Nephron (organoid): ENCODE results near the gene C1QL4.

Experiments
- H3K27ac Mint-ChIP-seq, 3 experiments: 2 replicates each; pipeline ENCODE4 v1.8.0; 2020; ENCODE audit warnings: mixed read lengths in 3 of 3, mild to moderate bottlenecking in 2 of 3, moderate library complexity in 1 of 3
- H3K27me3 Mint-ChIP-seq: 2 replicates; pipeline ENCODE4 v1.8.0; 2021; ENCODE audit warnings: low read depth, mild to moderate bottlenecking, moderate library complexity, mixed read lengths
- H3K36me3 Mint-ChIP-seq: 2 replicates; pipeline ENCODE4 v1.8.0; 2020; ENCODE audit warnings: low read depth, mixed read lengths
- H3K4me1 Mint-ChIP-seq: 2 replicates; pipeline ENCODE4 v1.8.0; 2020; ENCODE audit warnings: mixed read lengths
- H3K4me3 Mint-ChIP-seq, 3 experiments: 2 replicates each; pipeline ENCODE4 v1.8.0; 2020; ENCODE audit warnings: mild to moderate bottlenecking in 3 of 3, mixed read lengths in 3 of 3, moderate library complexity in 2 of 3
- H3K9me3 Mint-ChIP-seq: 2 replicates; pipeline ENCODE4 v1.8.0; 2020; ENCODE audit warnings: mixed read lengths
- CTCF ChIP-seq, 3 experiments: fragments of 200-600 bp; sonication (generic); IDR thresholded peaks; one replicate each; pipeline ENCODE4 v1.5.0; 2021; ENCODE audit warnings: antibody characterized with exemption in 3 of 3; ENCODE audit not compliant: unreplicated experiment in 3 of 3

The C1QL4 gene

GRCh38 chr12:49368240-49368600, 31.2 kb upstream of the C1QL4 start:
- H3K4me3 Mint-ChIP-seq = peak overlapping the region; percentile 87 to 95 (median 92)
- H3K36me3 Mint-ChIP-seq = peaks cover 12% of the 10 kb centered on the region
- H3K4me1 Mint-ChIP-seq = peaks cover 38% of the 10 kb centered on the region
- no peak for TF ChIP-seq CTCF (IDR thresholded peaks at IDR 0.05; ENCODE audit: unreplicated experiment in 3 of 3)
- H3K9me3 Mint-ChIP-seq = no peaks in the 10 kb centered on the region
- H3K27me3 Mint-ChIP-seq = no peaks in the 10 kb centered on the region
- peak overlapping the region; percentile 77 to 96 (median 94) for H3K27ac Mint-ChIP-seq

- Mint-ChIP-seq H3K4me1 (peaks cover 35% of the 10 kb centered on the region), H3K36me3 (peaks cover 8% of the 10 kb centered on the region), H3K9me3 (no peaks in the 10 kb centered on the region), H3K4me3 (peak within 1 kb of the TSS; percentile 87 to 95 (median 92)), H3K27me3 (no peaks in the 10 kb centered on the region), H3K27ac (peak within 1 kb of the TSS; percentile 77 to 96 (median 94))
- no peak for TF ChIP-seq CTCF (IDR thresholded peaks at IDR 0.05; ENCODE audit: unreplicated experiment in 3 of 3)
Observed at GRCh38 chr12:49367381-49368239, 30.6 kb upstream of the C1QL4 start, which contains the start of gene SPATS2. TSS of gene SPATS2 (plus strand) at chr12:49367462. CDS start at chr12:49461013, 93,551 bp downstream.

- no peak for TF ChIP-seq CTCF (IDR thresholded peaks at IDR 0.05; ENCODE audit: unreplicated experiment in 3 of 3)
- Mint-ChIP-seq H3K27me3 (no peaks in the 10 kb centered on the region), H3K27ac (peak overlapping the region; percentile 77 to 96 (median 94)), H3K36me3 (peaks cover 6% of the 10 kb centered on the region), H3K9me3 (no peaks in the 10 kb centered on the region), H3K4me1 (peaks cover 32% of the 10 kb centered on the region), H3K4me3 (peak overlapping the region; percentile 87 to 95 (median 92))
Observed at GRCh38 chr12:49366652-49367380, 29.8 kb upstream of the C1QL4 start.

GRCh38 chr12:49366096-49366651, 29.2 kb upstream of the C1QL4 start:
- Mint-ChIP-seq H3K36me3 (peaks cover 2% of the 10 kb centered on the region), H3K27me3 (peaks cover 4% of the 10 kb centered on the region), H3K4me3 (peak overlapping the region; percentile 87 to 95 (median 92)), H3K27ac (peak overlapping the region; percentile 77 to 96 (median 94)), H3K9me3 (no peaks in the 10 kb centered on the region), H3K4me1 (peaks cover 30% of the 10 kb centered on the region)
- TF ChIP-seq CTCF (IDR thresholded peaks at IDR 0.05; ENCODE audit: unreplicated experiment in 3 of 3) = no peak

GRCh38 chr12:49365542-49365941, 28.6 kb upstream of the C1QL4 start:
- TF ChIP-seq CTCF (IDR thresholded peaks at IDR 0.05; ENCODE audit: unreplicated experiment in 3 of 3) = no peak
- Mint-ChIP-seq H3K4me1 (peaks cover 25% of the 10 kb centered on the region), H3K27me3 (peaks cover 8% of the 10 kb centered on the region), H3K27ac (peak overlapping the region in 1 of 3 experiments; percentile 94), H3K36me3 (no peaks in the 10 kb centered on the region), H3K4me3 (peak overlapping the region; percentile 33 to 73 (median 41)), H3K9me3 (no peaks in the 10 kb centered on the region)
